Neural cell (in vitro differentiated cells): ENCODE results near the gene CDH4. TPM values are rescaled to one million over a fixed set of nuclear protein-coding genes. Genes with fewer than 3 reads are reported as not detected.

Experiments used
- H2AFZ ChIP-seq: fragments of 200-600, 300-800 bp; sonication (generic), shearing (Covaris generic); 2 replicates; pipeline ENCODE4 v1.6.0; 2014; ENCODE audit warnings: low read depth, mild to moderate bottlenecking, antibody characterized with exemption, low read length, moderate library complexity
- H3F3A ChIP-seq: fragments of 200-600 bp; shearing (Covaris generic); 2 replicates; pipeline ENCODE4 v1.6.1; 2016; ENCODE audit warnings: mild to moderate bottlenecking, moderate library complexity, mixed read lengths, antibody characterized with exemption, low read length; ENCODE audit not compliant: insufficient read depth, poor library complexity, severe bottlenecking
- H3K27ac ChIP-seq: fragments of 200-600, 300-800 bp; sonication (generic), shearing (Covaris generic); 2 replicates; pipeline ENCODE4 v1.5.1; 2014; ENCODE audit warnings: mild to moderate bottlenecking, low read length, moderate library complexity
- H3K27me3 ChIP-seq: fragments of 300-800, 200-600 bp; sonication (generic), shearing (Covaris generic); 2 replicates; pipeline ENCODE4 v1.6.0; 2014; ENCODE audit warnings: mild to moderate bottlenecking, low read depth, low read length, moderate library complexity; ENCODE audit not compliant: insufficient read depth
- H3K36me3 ChIP-seq: fragments of 300-800, 200-600 bp; sonication (generic), shearing (Covaris generic); 2 replicates; pipeline ENCODE4 v1.5.1; 2014; ENCODE audit warnings: mild to moderate bottlenecking, antibody characterized with exemption, low read length, moderate library complexity; ENCODE audit not compliant: insufficient read depth
- H3K4me2 ChIP-seq: fragments of 300-800, 200-600 bp; sonication (generic), shearing (Covaris generic); 2 replicates; pipeline ENCODE4 v1.6.0; 2014; ENCODE audit warnings: mild to moderate bottlenecking, low read length
- H3K4me3 ChIP-seq: fragments of 300-800, 200-600 bp; sonication (generic), shearing (Covaris generic); 2 replicates; pipeline ENCODE4 v1.5.1; 2014; ENCODE audit warnings: mild to moderate bottlenecking, low read length, moderate library complexity
- H3K79me2 ChIP-seq: fragments of 200-600 bp; shearing (Covaris generic); replicated peaks from 2 replicates; pipeline ENCODE4 v1.6.0; 2014; ENCODE audit warnings: mild to moderate bottlenecking, low read length, moderate library complexity; ENCODE audit not compliant: insufficient read depth
- H3K9ac ChIP-seq: fragments of 300-800, 200-600 bp; sonication (generic), shearing (Covaris generic); 2 replicates; pipeline ENCODE4 v1.6.1; 2016; ENCODE audit warnings: mild to moderate bottlenecking, low read length, mixed read lengths
- H3K9me2 ChIP-seq: fragments of 200-600 bp; shearing (Covaris generic); 2 replicates; pipeline ENCODE4 v1.6.1; 2016; ENCODE audit warnings: mild to moderate bottlenecking, low read length, mixed read lengths; ENCODE audit not compliant: insufficient read depth
- H3K9me3 ChIP-seq: fragments of 200-600, 300-800 bp; sonication (generic), shearing (Covaris generic); 2 replicates; pipeline ENCODE4 v1.6.1; 2016; ENCODE audit warnings: mild to moderate bottlenecking, mixed run types, low read length, moderate library complexity, mixed read lengths
- H4K20me1 ChIP-seq: fragments of 200-600 bp; shearing (Covaris generic); 2 replicates; pipeline ENCODE4 v1.6.1; 2016; ENCODE audit warnings: mild to moderate bottlenecking, mixed run types; ENCODE audit not compliant: insufficient read depth
- EP300 ChIP-seq: fragments of 450-650 bp; conservative IDR thresholded peaks from 2 replicates; pipeline ENCODE4 v1.6.1; 2014; ENCODE audit warnings: antibody characterized with exemption, mild to moderate bottlenecking, moderate library complexity; ENCODE audit not compliant: poor library complexity, severe bottlenecking
- EZH2 ChIP-seq: fragments of 200-600, 300-800 bp; shearing (Covaris generic), sonication (generic); IDR thresholded peaks from 2 replicates; pipeline ENCODE4 v1.6.1; 2014; ENCODE audit warnings: antibody characterized with exemption, low read length, borderline replicate concordance, mild to moderate bottlenecking; ENCODE audit not compliant: insufficient read depth, poor library complexity, severe bottlenecking
- MXI1 ChIP-seq: fragments of 450-650 bp; conservative IDR thresholded peaks from 2 replicates; pipeline ENCODE4 v1.6.1; 2014; ENCODE audit warnings: antibody characterized with exemption, mild to moderate bottlenecking; ENCODE audit not compliant: poor library complexity, severe bottlenecking
- POLR2AphosphoS5 ChIP-seq: IDR thresholded peaks from 2 replicates; pipeline ENCODE4 v1.6.1; 2012
- RAD21 ChIP-seq: fragments of 450-650 bp; conservative IDR thresholded peaks from 2 replicates; pipeline ENCODE4 v1.6.1; 2014; ENCODE audit warnings: antibody characterized with exemption, mild to moderate bottlenecking, moderate library complexity
- SMC3 ChIP-seq: fragments of 450-650 bp; conservative IDR thresholded peaks from 2 replicates; pipeline ENCODE4 v1.6.1; 2014; ENCODE audit warnings: antibody characterized with exemption, mild to moderate bottlenecking, moderate library complexity; ENCODE audit not compliant: poor library complexity
- TAF1 ChIP-seq: IDR thresholded peaks from 2 replicates; pipeline ENCODE4 v1.6.1; 2012; ENCODE audit warnings: low read depth
- polyA plus RNA-seq: library from polyadenylated mRNA; depleted of rRNA; stranded (reverse); fragments of >200 nt; gene quantifications from 2 replicates; pipeline ENCODE4 v1.2.3, GENCODE V29; 2014
- TF ChIP-seq, protein P1 (sequence below): fragments of 450-650 bp; IDR thresholded peaks from 2 replicates; pipeline ENCODE4 v1.5.1; 2014; ENCODE audit warnings: antibody characterized with exemption, mild to moderate bottlenecking, moderate library complexity; ENCODE audit not compliant: poor library complexity, severe bottlenecking
- TF ChIP-seq, protein P2 (sequence below): IDR thresholded peaks from 2 replicates; pipeline ENCODE4 v1.6.1; 2012; ENCODE audit warnings: borderline replicate concordance

The CDH4 gene
- polyA plus RNA-seq, 1 donor from 2014 or later = 24.6 TPM

DNA sequence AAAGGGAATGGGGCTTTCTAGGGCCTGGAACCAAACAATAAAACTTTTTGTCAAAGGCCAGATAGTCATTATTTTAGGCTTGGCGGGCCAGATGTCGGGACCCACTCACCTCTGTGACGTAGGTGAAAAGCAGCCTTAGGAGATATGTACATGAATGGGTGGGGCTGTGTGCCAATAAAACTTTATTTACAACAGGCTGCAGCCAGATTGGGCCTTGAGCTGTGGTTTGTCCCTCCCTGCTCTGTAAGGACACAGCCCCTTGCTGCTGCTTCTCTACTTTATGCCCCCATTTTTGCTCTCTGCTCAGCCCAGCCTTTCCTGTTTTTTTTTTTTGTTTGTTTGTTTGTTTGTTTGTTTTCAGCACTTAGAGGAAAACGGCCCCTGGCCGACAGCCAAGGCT lies 32.7 kb downstream of the CDH4 start:
- no peak for TF ChIP-seq EP300
- Histone ChIP-seq H3K4me3 (no peak overlapping the region), H4K20me1 (no peaks in the 10 kb centered on the region), H3K9me2 (no peaks in the 10 kb centered on the region), H3K9me3 (peaks cover 5% of the 10 kb centered on the region), H3K27me3 (no peaks in the 10 kb centered on the region), H3K9ac (no peak overlapping the region), H3F3A (no peaks in the 10 kb centered on the region), H3K79me2 (no peaks in the 10 kb centered on the region), H2AFZ (no peak overlapping the region), H3K36me3 (no peaks in the 10 kb centered on the region), H3K4me2 (no peak overlapping the region), H3K27ac (no peak overlapping the region)

DNA sequence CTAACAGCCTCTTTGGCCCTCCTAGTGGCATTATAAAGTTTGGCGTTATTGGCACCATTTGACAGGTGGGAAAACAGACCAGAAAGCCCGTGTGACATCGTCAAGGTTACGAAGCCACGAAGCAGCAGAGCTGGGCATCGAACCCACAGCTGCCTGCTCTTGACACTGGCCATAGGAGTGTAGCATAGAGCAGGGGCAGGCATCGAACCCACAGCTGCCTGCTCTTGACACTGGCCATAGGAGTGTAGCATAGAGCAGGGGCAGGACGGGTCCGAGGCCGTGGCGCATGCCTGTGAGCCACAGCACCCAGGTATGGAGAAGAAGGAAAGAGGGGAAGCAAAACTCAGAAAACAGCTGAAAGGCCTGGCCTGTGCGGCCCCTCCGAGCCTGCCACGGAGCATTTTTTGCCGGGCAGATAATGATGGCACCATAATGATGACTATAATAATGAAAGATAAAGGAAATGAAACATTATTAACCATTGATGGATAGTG lies 33.1 kb downstream of the CDH4 start:
- H3K79me2 ChIP-seq = no peaks in the 10 kb centered on the region
- peaks cover 5% of the 10 kb centered on the region for H3K9me3 ChIP-seq
- H3K27me3 ChIP-seq = no peaks in the 10 kb centered on the region
- TF ChIP-seq EP300 = no peak
- TF ChIP-seq, protein P1, sequence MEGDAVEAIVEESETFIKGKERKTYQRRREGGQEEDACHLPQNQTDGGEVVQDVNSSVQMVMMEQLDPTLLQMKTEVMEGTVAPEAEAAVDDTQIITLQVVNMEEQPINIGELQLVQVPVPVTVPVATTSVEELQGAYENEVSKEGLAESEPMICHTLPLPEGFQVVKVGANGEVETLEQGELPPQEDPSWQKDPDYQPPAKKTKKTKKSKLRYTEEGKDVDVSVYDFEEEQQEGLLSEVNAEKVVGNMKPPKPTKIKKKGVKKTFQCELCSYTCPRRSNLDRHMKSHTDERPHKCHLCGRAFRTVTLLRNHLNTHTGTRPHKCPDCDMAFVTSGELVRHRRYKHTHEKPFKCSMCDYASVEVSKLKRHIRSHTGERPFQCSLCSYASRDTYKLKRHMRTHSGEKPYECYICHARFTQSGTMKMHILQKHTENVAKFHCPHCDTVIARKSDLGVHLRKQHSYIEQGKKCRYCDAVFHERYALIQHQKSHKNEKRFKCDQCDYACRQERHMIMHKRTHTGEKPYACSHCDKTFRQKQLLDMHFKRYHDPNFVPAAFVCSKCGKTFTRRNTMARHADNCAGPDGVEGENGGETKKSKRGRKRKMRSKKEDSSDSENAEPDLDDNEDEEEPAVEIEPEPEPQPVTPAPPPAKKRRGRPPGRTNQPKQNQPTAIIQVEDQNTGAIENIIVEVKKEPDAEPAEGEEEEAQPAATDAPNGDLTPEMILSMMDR = no peak
- TF ChIP-seq, protein P2, sequence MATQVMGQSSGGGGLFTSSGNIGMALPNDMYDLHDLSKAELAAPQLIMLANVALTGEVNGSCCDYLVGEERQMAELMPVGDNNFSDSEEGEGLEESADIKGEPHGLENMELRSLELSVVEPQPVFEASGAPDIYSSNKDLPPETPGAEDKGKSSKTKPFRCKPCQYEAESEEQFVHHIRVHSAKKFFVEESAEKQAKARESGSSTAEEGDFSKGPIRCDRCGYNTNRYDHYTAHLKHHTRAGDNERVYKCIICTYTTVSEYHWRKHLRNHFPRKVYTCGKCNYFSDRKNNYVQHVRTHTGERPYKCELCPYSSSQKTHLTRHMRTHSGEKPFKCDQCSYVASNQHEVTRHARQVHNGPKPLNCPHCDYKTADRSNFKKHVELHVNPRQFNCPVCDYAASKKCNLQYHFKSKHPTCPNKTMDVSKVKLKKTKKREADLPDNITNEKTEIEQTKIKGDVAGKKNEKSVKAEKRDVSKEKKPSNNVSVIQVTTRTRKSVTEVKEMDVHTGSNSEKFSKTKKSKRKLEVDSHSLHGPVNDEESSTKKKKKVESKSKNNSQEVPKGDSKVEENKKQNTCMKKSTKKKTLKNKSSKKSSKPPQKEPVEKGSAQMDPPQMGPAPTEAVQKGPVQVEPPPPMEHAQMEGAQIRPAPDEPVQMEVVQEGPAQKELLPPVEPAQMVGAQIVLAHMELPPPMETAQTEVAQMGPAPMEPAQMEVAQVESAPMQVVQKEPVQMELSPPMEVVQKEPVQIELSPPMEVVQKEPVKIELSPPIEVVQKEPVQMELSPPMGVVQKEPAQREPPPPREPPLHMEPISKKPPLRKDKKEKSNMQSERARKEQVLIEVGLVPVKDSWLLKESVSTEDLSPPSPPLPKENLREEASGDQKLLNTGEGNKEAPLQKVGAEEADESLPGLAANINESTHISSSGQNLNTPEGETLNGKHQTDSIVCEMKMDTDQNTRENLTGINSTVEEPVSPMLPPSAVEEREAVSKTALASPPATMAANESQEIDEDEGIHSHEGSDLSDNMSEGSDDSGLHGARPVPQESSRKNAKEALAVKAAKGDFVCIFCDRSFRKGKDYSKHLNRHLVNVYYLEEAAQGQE = no peak
- no peak for TF ChIP-seq POLR2AphosphoS5
- no peak for TF ChIP-seq TAF1
- no peak for TF ChIP-seq RAD21
- TF ChIP-seq SMC3 = no peak
- no peak for TF ChIP-seq EZH2
- TF ChIP-seq MXI1 = no peak
- no peaks in the 10 kb centered on the region for H3K9me2 ChIP-seq
- no peak overlapping the region for H3K27ac ChIP-seq
- no peak overlapping the region for H3K4me3 ChIP-seq
- no peak overlapping the region for H2AFZ ChIP-seq
- no peaks in the 10 kb centered on the region for H3K36me3 ChIP-seq
- no peak overlapping the region for H3K9ac ChIP-seq
- no peak overlapping the region for H3K4me2 ChIP-seq
- no peaks in the 10 kb centered on the region for H3F3A ChIP-seq
- H4K20me1 ChIP-seq = no peaks in the 10 kb centered on the region

DNA sequence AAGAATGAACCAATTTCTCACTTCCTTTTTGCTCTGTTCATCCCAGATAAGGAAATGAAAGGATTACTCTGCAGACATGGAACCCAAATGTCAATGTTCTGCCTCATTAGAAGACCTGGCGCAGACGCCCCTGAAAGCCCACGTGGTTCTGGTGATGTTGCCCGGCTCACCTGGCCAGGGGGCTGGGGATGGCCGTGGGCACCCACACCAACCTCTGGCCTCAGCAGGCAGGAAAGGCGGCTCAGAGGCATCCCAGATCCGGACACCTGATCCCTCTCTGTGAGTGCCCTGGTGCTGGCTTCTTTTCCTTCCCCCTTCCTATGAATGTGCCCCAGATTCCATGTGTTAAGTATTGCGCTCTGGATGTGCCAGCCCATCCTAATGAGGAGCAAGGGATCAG lies 33.6 kb downstream of the CDH4 start:
- H3K9me3 ChIP-seq = peaks cover 9% of the 10 kb centered on the region
- H3K36me3 ChIP-seq = no peaks in the 10 kb centered on the region
- H3K4me2 ChIP-seq = no peak overlapping the region
- H3K79me2 ChIP-seq = no peaks in the 10 kb centered on the region
- H3F3A ChIP-seq = no peaks in the 10 kb centered on the region
- H2AFZ ChIP-seq = no peak overlapping the region
- H3K9ac ChIP-seq = no peak overlapping the region
- TF ChIP-seq POLR2AphosphoS5 (no peak), EZH2 (no peak), TAF1 (no peak), EP300 (no peak), MXI1 (no peak), RAD21 (no peak), SMC3 (no peak)
- TF ChIP-seq, protein P1 = no peak
- TF ChIP-seq, protein P2 = no peak
- no peak overlapping the region for H3K4me3 ChIP-seq
- H3K27me3 ChIP-seq = no peaks in the 10 kb centered on the region
- no peaks in the 10 kb centered on the region for H4K20me1 ChIP-seq
- no peak overlapping the region for H3K27ac ChIP-seq
- H3K9me2 ChIP-seq = no peaks in the 10 kb centered on the region
